Muscle of leg (tissue), 11 donors: ENCODE results near the gene TSPYL4. TPM values are rescaled to one million over a fixed set of nuclear protein-coding genes. Genes with fewer than 3 reads are reported as not detected.
A peak's percentile ranks its signal among the peaks of the same experiment; 100 is the strongest.

Experiments
- DNase-seq: peaks from one replicate; pipeline ENCODE4 v3.0.0; 2013
- H3K27ac ChIP-seq: one replicate; pipeline ENCODE4 v1.5.1; 2013; ENCODE audit warnings: mild to moderate bottlenecking, low read length, control low read depth
- H3K27me3 ChIP-seq: one replicate; pipeline ENCODE4 v1.6.1; 2013; ENCODE audit warnings: low read length; ENCODE audit not compliant: control insufficient read depth, insufficient read depth
- H3K36me3 ChIP-seq: one replicate; pipeline ENCODE4 v1.6.1; 2013; ENCODE audit warnings: low read length; ENCODE audit not compliant: control insufficient read depth, insufficient read depth
- H3K4me1 ChIP-seq: one replicate; pipeline ENCODE4 v1.6.1; 2013; ENCODE audit warnings: low read length; ENCODE audit not compliant: control insufficient read depth, insufficient read depth
- H3K4me3 ChIP-seq: one replicate; pipeline ENCODE4 v1.5.1; 2013; ENCODE audit warnings: low read length, control low read depth
- H3K9me3 ChIP-seq: replicated peaks from 2 replicates; pipeline ENCODE4 v1.6.1; 2013; ENCODE audit warnings: low read depth, low read length; ENCODE audit not compliant: control insufficient read depth
- WGBS: methylation state at CpG from one replicate; pipeline ENCODE4 v1.1.5; 2013; ENCODE audit warnings: missing lambda C conversion rate; ENCODE audit not compliant: insufficient coverage; 5-methylcytosine and 5-hydroxymethylcytosine counted together
- polyA plus RNA-seq, 8 donors: library from polyadenylated mRNA; unstranded; fragments of 120-200 nt; gene quantifications; one replicate each; pipeline versions ENCODE4 v1.2.1 to v1.2.3, GENCODE V29; 2013; ENCODE audit warnings: inconsistent platforms in 1 of 8, low replicate concordance in 1 of 8; ENCODE audit not compliant: insufficient read length in 8 of 8, insufficient read depth in 1 of 8
- total RNA-seq: library from RNA; stranded (reverse); fragments of 120-200 nt; gene quantifications from one replicate; pipeline ENCODE4 v1.2.4, GENCODE V29; 2013

TSPYL4 gene
- total and polyA plus RNA-seq, 9 donors = 11.8 to 25.2 (median 18.7) TPM

DNA sequence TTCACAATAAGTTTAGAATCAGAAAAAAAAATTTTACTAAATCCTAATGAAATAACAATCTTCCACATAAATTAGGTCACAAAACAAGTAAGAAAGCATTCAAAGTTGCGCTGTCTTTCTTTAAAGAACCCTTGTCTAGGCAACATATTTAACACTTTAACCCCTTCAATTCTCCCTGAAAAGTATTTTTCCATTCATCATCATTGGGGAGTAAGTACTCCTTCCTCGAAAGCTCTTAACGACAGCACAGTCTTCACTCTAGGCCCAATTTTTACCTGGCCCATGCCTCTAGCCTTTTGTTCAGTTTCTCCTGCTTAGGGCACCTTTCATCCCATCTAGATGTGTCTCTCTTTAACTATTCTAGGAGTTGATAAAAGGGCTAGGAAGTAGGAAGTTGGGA is 23.2 kb upstream of the TSPYL4 start:
- 71% methylated on average over 1 of the region's 3 CpGs for WGBS
- H3K36me3 ChIP-seq = peaks cover 9% of the 10 kb centered on the region
- DNase-seq = no peak
- H3K27me3 ChIP-seq = no peaks in the 10 kb centered on the region
- no peak overlapping the region for H3K27ac ChIP-seq
- H3K9me3 ChIP-seq = no peaks in the 10 kb centered on the region
- peak overlapping the region; percentile 23 for H3K4me3 ChIP-seq
- H3K4me1 ChIP-seq = peaks cover 25% of the 10 kb centered on the region

- H3K9me3 ChIP-seq = no peaks in the 10 kb centered on the region
- no CpG with 5 or more reads among the region's 2 CpGs for WGBS
- no peak overlapping the region for H3K4me3 ChIP-seq
- H3K27me3 ChIP-seq = no peaks in the 10 kb centered on the region
- H3K4me1 ChIP-seq = no peaks in the 10 kb centered on the region
- H3K27ac ChIP-seq = no peak overlapping the region
- no peak for DNase-seq
- H3K36me3 ChIP-seq = no peaks in the 10 kb centered on the region
Measured at GRCh38 chr6:116271149-116271708, 17.4 kb upstream of the TSPYL4 start.

- Histone ChIP-seq H3K27me3 (no peaks in the 10 kb centered on the region), H3K36me3 (no peaks in the 10 kb centered on the region), H3K4me1 (peaks cover 8% of the 10 kb centered on the region), H3K27ac (no peak overlapping the region), H3K9me3 (peaks cover 2% of the 10 kb centered on the region), H3K4me3 (no peak overlapping the region)
- DNase-seq = peak; percentile 89
- no CpG with 5 or more reads among the region's 3 CpGs for WGBS
Measured at GRCh38 chr6:116268589-116269293, 14.9 kb upstream of the TSPYL4 start.

DNA sequence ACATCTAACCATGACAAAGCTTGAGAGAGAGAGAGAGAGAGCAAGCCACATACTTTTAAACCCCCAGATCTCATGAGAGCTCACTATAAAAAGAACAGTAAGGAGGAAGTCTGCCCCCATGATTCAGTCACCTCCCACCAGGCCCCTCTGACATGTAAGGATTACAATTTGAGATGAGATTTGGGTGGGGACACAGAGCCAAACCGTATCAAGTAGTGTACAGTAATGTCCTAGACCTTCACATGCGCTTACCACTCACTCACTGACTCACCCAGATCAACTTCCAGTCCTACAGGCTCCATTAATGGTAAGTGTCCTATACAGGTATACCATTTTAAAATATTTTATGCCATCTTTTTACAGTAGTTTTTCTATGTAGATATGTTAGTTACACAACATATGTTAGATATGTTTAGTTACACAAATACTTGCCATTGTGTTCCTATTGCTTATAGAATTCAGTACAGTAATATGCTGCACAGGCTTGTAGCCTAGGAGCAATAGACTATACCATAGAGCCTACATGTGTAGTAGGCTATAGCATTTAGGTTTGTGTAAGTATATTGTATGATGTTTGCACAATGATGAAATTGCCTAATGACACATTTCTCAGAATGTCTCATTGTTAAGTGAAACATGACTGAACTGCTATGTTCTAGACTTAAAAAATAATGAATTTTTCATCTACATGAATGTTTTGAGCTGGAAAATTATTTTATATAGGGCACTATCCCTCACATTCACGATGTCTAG is 14.1 kb upstream of the TSPYL4 start:
- peaks cover 3% of the 10 kb centered on the region for H3K36me3 ChIP-seq
- no peak overlapping the region for H3K27ac ChIP-seq
- DNase-seq = no peak
- WGBS = no CpG with 5 or more reads among the region's 3 CpGs
- H3K4me1 ChIP-seq = peaks cover 8% of the 10 kb centered on the region
- peaks cover 7% of the 10 kb centered on the region for H3K9me3 ChIP-seq
- no peaks in the 10 kb centered on the region for H3K27me3 ChIP-seq
- no peak overlapping the region for H3K4me3 ChIP-seq

GRCh38 chr6:116266803-116267202 is 12.9 kb upstream of the TSPYL4 start:
- Histone ChIP-seq H3K27me3 (no peaks in the 10 kb centered on the region), H3K4me3 (no peak overlapping the region), H3K9me3 (peaks cover 9% of the 10 kb centered on the region), H3K4me1 (peaks cover 8% of the 10 kb centered on the region), H3K27ac (no peak overlapping the region), H3K36me3 (peaks cover 3% of the 10 kb centered on the region)
- no peak for DNase-seq

DNA sequence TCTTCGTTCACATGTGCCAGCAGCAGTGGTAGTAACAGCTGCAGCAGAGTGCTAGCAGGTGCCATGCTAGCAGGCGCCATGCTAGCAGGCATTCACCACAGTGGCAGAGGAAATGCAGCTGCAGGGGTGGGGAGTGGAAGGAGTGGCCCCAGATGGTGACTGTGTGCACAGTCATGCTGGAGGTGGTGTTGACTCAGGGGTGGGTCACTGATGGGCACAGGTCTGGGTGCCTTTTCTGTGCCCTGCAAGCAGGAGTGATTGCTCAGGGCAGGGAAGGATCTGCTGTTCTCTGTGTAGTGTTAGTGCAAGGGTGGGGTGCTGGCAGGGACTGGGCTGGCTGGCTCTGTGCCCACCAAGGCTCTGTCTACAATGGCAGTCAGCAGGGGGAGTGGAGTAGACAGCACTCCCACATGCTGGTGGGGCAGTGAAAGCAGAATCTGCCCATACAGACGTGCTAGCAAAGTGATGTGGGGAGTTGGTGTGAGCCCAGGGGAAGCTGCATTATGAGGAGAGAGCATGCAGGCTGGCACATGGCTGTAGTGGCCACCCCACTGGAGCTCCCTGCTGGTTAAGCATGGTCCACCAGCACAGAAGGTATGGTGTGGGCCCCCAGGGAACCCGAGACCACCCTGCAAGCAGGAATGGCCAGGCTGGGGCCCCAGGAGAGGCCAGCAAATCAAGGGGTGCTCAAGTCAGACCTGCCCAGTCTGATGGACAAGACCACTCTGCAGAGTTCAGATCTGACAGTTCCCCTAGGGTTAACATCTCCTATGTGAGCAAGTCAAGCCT is 11.4 kb upstream of the TSPYL4 start:
- no peak overlapping the region for H3K4me3 ChIP-seq
- peaks cover 9% of the 10 kb centered on the region for H3K9me3 ChIP-seq
- H3K27me3 ChIP-seq = no peaks in the 10 kb centered on the region
- peak; percentile 40 for DNase-seq
- peaks cover 8% of the 10 kb centered on the region for H3K4me1 ChIP-seq
- no peak overlapping the region for H3K27ac ChIP-seq
- peaks cover 3% of the 10 kb centered on the region for H3K36me3 ChIP-seq
- 77% methylated on average over 4 of the region's 4 CpGs for WGBS

DNA sequence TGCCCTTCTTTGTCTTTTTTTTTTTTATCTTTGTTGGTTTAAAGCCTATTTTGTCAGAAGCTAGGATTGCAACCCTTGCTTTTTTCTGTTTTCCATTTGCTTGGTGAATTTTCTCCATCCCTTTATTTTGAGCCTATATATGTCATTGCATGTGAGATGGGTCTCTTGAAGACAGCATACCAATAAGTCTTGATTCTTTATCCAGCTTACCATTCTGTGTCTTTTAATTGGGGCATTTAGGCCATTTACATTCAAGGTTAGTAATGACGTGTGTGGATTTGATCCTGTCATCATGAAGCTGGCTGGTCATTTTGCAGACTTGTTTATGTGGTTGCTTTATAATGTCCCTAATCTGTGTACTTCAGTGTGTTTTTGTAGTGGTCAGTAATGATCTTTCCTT is 9.5 kb upstream of the TSPYL4 start:
- no peak overlapping the region for H3K4me3 ChIP-seq
- no CpG with 5 or more reads among the region's 1 CpG for WGBS
- peaks cover 8% of the 10 kb centered on the region for H3K4me1 ChIP-seq

GRCh38 chr6:116258520-116258919 is 4.6 kb upstream of the TSPYL4 start:
- peaks cover 5% of the 10 kb centered on the region for H3K36me3 ChIP-seq
- H3K27me3 ChIP-seq = no peaks in the 10 kb centered on the region
- no peak for DNase-seq
- no peak overlapping the region for H3K27ac ChIP-seq
- peaks cover 5% of the 10 kb centered on the region for H3K9me3 ChIP-seq
- 95% methylated on average over 18 of the region's 18 CpGs for WGBS
- peaks cover 2% of the 10 kb centered on the region for H3K4me1 ChIP-seq
- no peak overlapping the region for H3K4me3 ChIP-seq

More for the DNA sequence above, 9.5 kb upstream of the TSPYL4 start:
- DNase-seq = no peak
- H3K36me3 ChIP-seq = peaks cover 7% of the 10 kb centered on the region
- no peaks in the 10 kb centered on the region for H3K27me3 ChIP-seq
- H3K9me3 ChIP-seq = peaks cover 9% of the 10 kb centered on the region
- no peak overlapping the region for H3K27ac ChIP-seq

DNA sequence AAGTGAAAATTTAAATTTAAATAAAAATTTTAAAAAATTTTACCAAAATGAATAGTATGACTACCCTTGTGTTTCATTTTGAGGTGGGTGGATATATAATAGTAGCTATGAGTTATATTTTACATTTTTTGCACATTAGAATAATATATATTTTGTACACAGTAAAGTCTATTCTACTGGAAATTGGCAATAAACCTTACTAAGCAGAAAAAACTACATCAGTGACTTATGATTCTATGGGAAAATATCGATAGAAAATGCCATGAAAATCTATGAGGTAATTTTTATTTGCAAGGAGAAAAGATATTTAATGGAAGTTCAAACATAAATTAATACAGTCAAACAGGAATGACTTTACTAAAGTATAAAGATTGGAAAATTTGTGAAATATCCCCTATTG is 2.8 kb upstream of the TSPYL4 start:
- H3K4me1 ChIP-seq = peaks cover 18% of the 10 kb centered on the region
- no peak overlapping the region for H3K4me3 ChIP-seq
- no peak for DNase-seq
- no CpG with 5 or more reads among the region's 1 CpG for WGBS
- H3K27ac ChIP-seq = no peak overlapping the region
- no peaks in the 10 kb centered on the region for H3K9me3 ChIP-seq
- no peaks in the 10 kb centered on the region for H3K27me3 ChIP-seq
- peaks cover 7% of the 10 kb centered on the region for H3K36me3 ChIP-seq
